B cell (primary cell): ENCODE results near the gene OR1B1. TPM values are rescaled to one million over a fixed set of nuclear protein-coding genes. Genes with fewer than 3 reads are reported as not detected.

Experiments
- ATAC-seq: fragments of 200-7000 bp; cut with Tn5 transposase; one replicate; pipeline ENCODE4 v1.10.0; 2021; ENCODE audit warnings: low read depth, mild to moderate bottlenecking, moderate number of reproducible peaks, moderate library complexity
- CTCF ChIA-PET: fragments of 350-600 bp; sonication (Branson Sonifier 250); formaldehyde crosslinking; loops from one replicate; lab custom pipeline; 2021; ENCODE audit warnings: antibody characterized with exemption, inconsistent platforms; lab: Charles Lee
- POLR2A ChIA-PET: fragments of 350-600 bp; sonication (Branson Sonifier 250); formaldehyde crosslinking; loops from one replicate; lab custom pipeline; 2021; ENCODE audit warnings: antibody characterized with exemption; lab: Charles Lee
- DNase-seq: peaks from one replicate; pipeline ENCODE4 v3.0.0; 2013
- H2AFZ ChIP-seq: 2 replicates; pipeline ENCODE4 v1.6.1; 2012; ENCODE audit warnings: mild to moderate bottlenecking, low read depth, low read length; ENCODE audit not compliant: insufficient read depth, poor library complexity, severe bottlenecking
- H3K27ac ChIP-seq, 2 donors: 1 replicate in 1 of 2; 2 replicates in 1 of 2; pipeline ENCODE4 v1.5.1; 2012 to 2013; ENCODE audit warnings: low read length in 2 of 2, mild to moderate bottlenecking in 2 of 2, moderate library complexity in 1 of 2
- H3K27me3 ChIP-seq, 4 experiments: fragments of 200-600 bp in 1 of 4; sonication (generic) in 1 of 4; replicated peaks in 1 of 4; 1 replicate in 2 of 4; 2 replicates in 2 of 4; pipeline versions ENCODE4 v1.6.1 to v1.7.0; 2013 to 2016; ENCODE audit warnings: low read length in 3 of 4, mild to moderate bottlenecking in 2 of 4, mixed read lengths in 1 of 4, moderate library complexity in 1 of 4; ENCODE audit not compliant: insufficient read depth in 4 of 4, control insufficient read depth in 3 of 4; ENCODE audit errors: control extremely low read depth in 1 of 4
- H3K36me3 ChIP-seq, 2 experiments: replicated peaks in 1 of 2; 1 replicate in 1 of 2; 2 replicates in 1 of 2; pipeline versions ENCODE4 v1.6.1 to v1.7.1; 2013; ENCODE audit warnings: low read length in 1 of 2; ENCODE audit not compliant: insufficient read depth in 2 of 2, control insufficient read depth in 1 of 2; ENCODE audit errors: control extremely low read depth in 1 of 2, extremely low read depth in 1 of 2
- H3K4me1 ChIP-seq, 2 donors: fragments of 200-600 bp in 1 of 2; sonication (generic) in 1 of 2; 1 replicate in 1 of 2; 2 replicates in 1 of 2; pipeline versions ENCODE4 v1.5.1 to v1.6.1; 2013 to 2017; ENCODE audit warnings: low read length in 2 of 2; ENCODE audit not compliant: control insufficient read depth in 2 of 2, insufficient read depth in 2 of 2
- H3K4me2 ChIP-seq: replicated peaks from 2 replicates; pipeline ENCODE3; 2012; ENCODE audit warnings: mild to moderate bottlenecking, low read depth, low read length; ENCODE audit not compliant: poor library complexity, severe bottlenecking
- H3K4me3 ChIP-seq, 5 experiments: fragments of 200-600 bp in 1 of 5; sonication (generic) in 1 of 5; 1 replicate in 3 of 5; 2 replicates in 2 of 5; pipeline versions ENCODE4 v1.5.1 to v1.7.0; 2011 to 2016; ENCODE audit warnings: low read length in 4 of 5, mild to moderate bottlenecking in 4 of 5, low read depth in 2 of 5, control low read depth in 1 of 5, moderate library complexity in 1 of 5; ENCODE audit not compliant: insufficient read depth in 1 of 5; ENCODE audit errors: control extremely low read depth in 1 of 5, extremely low read depth in 1 of 5
- H3K79me2 ChIP-seq: fragments of 200-600 bp; sonication (generic); one replicate; pipeline ENCODE4 v1.6.0; 2016; ENCODE audit warnings: low read length; ENCODE audit not compliant: control insufficient read depth, insufficient read depth
- H3K9ac ChIP-seq: fragments of 200-600 bp; sonication (generic); 2 replicates; pipeline ENCODE4 v1.6.1; 2017; ENCODE audit warnings: mild to moderate bottlenecking, low read length, moderate library complexity
- H3K9me3 ChIP-seq, 3 donors: one replicate each; pipeline versions ENCODE4 v1.6.1 to v1.7.1; 2013; ENCODE audit warnings: low read length in 2 of 3; ENCODE audit not compliant: control insufficient read depth in 2 of 3, insufficient read depth in 1 of 3; ENCODE audit errors: control extremely low read depth in 1 of 3
- H4K20me1 ChIP-seq: 2 replicates; pipeline ENCODE4 v1.6.0; 2012; ENCODE audit warnings: mild to moderate bottlenecking, low read length; ENCODE audit not compliant: insufficient read depth, control insufficient read depth, poor library complexity, severe bottlenecking
- H3K27ac Mint-ChIP-seq: one replicate; pipeline ENCODE4 v1.8.0; 2021; ENCODE audit warnings: mixed read lengths
- H3K27me3 Mint-ChIP-seq: one replicate; pipeline ENCODE4 v1.8.0; 2021; ENCODE audit warnings: mixed read lengths
- H3K4me1 Mint-ChIP-seq: one replicate; pipeline ENCODE4 v1.8.0; 2021; ENCODE audit warnings: mixed read lengths
- H3K4me3 Mint-ChIP-seq: one replicate; pipeline ENCODE4 v1.8.0; 2021; ENCODE audit warnings: mixed read lengths
- H3K9me3 Mint-ChIP-seq: one replicate; pipeline ENCODE4 v1.8.0; 2022; ENCODE audit warnings: mixed read lengths; ENCODE audit not compliant: insufficient read depth
- EZH2 ChIP-seq: IDR thresholded peaks from 2 replicates; pipeline ENCODE4 v1.6.1; 2012; ENCODE audit warnings: borderline replicate concordance, low read depth, mild to moderate bottlenecking, moderate library complexity, low read length; ENCODE audit not compliant: insufficient read depth, poor library complexity, severe bottlenecking
- WGBS: methylation state at CpG from one replicate; pipeline ENCODE4 v1.1.5; 2013; ENCODE audit warnings: missing lambda C conversion rate; ENCODE audit not compliant: insufficient coverage; 5-methylcytosine and 5-hydroxymethylcytosine counted together
- intact Hi-C: fragments of 100-400 bp; cut with micrococcal nuclease; formaldehyde crosslinking; loops from one replicate; pipeline ENCODE4 v1.10.0; 2022
- polyA plus RNA-seq: library from polyadenylated mRNA; depleted of rRNA; stranded (reverse); fragments of >200 nt; gene quantifications from 2 replicates; pipeline ENCODE4 v1.2.3, GENCODE V29; 2012
- total RNA-seq, 2 donors: library from RNA; stranded (reverse); fragments of 120-200 nt in 1 of 2; gene quantifications; 1 replicate in 1 of 2; 2 replicates in 1 of 2; pipeline versions ENCODE4 v1.2.3 to v1.2.4, GENCODE V29; 2013 to 2022
- TF ChIP-seq, protein P1 (sequence below): fragments of 200-600 bp; IDR thresholded peaks from one replicate; pipeline ENCODE4 v1.8.0; 2022; ENCODE audit warnings: antibody characterized with exemption, mild to moderate bottlenecking

Gene OR1B1
- total and polyA plus RNA-seq, 2 donors (not counting 1 experiment from before 2014, with no cell fraction given), result not detected

DNA sequence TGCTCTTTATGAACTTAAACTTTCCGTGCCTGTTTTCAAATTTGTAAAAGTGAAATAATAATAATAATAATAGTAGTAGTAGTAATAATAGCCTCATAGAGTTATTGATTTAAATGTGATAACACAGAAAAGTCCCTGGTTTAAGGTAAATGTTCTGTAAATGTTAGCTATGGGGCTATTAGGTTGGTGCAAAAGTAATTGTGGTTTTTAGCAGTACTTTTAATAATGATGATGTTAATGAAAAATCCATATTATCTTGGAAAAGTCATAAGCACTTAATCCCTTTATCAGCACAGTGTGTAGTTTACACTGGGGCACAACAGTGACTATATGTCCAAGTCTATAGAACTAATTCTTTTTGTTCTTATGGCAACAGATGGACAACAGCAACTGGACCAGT lies 43.1 kb downstream of the OR1B1 start, which contains the start of gene OR1Q1:
Gene OR1Q1 (plus strand): TSS at position 377 of the 400 bp plus-strand sequence. CDS start 0 bp downstream, at position 377.
- no peaks in the 10 kb centered on the region for H3K9me3 ChIP-seq
- Mint-ChIP-seq H3K27me3 (peaks cover 27% of the 10 kb centered on the region), H3K27ac (no peak within 1 kb of the TSS), H3K4me1 (no peaks in the 10 kb centered on the region), H3K4me3 (no peak within 1 kb of the TSS), H3K9me3 (peaks cover 2% of the 10 kb centered on the region)
- no peak within 1 kb of the TSS for H3K9ac ChIP-seq
- TF ChIP-seq, protein P1, sequence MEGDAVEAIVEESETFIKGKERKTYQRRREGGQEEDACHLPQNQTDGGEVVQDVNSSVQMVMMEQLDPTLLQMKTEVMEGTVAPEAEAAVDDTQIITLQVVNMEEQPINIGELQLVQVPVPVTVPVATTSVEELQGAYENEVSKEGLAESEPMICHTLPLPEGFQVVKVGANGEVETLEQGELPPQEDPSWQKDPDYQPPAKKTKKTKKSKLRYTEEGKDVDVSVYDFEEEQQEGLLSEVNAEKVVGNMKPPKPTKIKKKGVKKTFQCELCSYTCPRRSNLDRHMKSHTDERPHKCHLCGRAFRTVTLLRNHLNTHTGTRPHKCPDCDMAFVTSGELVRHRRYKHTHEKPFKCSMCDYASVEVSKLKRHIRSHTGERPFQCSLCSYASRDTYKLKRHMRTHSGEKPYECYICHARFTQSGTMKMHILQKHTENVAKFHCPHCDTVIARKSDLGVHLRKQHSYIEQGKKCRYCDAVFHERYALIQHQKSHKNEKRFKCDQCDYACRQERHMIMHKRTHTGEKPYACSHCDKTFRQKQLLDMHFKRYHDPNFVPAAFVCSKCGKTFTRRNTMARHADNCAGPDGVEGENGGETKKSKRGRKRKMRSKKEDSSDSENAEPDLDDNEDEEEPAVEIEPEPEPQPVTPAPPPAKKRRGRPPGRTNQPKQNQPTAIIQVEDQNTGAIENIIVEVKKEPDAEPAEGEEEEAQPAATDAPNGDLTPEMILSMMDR, result no peak
- no peak for TF ChIP-seq EZH2
- no peaks in the 10 kb centered on the region for H3K79me2 ChIP-seq
- H3K4me2 ChIP-seq, result no peak within 1 kb of the TSS
- H3K27ac ChIP-seq, result no peak within 1 kb of the TSS
- intact Hi-C loops, result no loop called here
- no CpG with 5 or more reads among the region's 1 CpG for WGBS
- no peaks in the 10 kb centered on the region for H4K20me1 ChIP-seq
- no peak within 1 kb of the TSS for H2AFZ ChIP-seq
- ATAC-seq (no peak), DNase-seq (no peak)
- ChIA-PET CTCF (no interaction called here), POLR2A (no interaction called here)
- H3K36me3 ChIP-seq, result no peaks in the 10 kb centered on the region
- H3K27me3 ChIP-seq, result peaks cover 0 to 4% (median 1%) of the 10 kb centered on the region in 4 experiments
- no peaks in the 10 kb centered on the region for H3K4me1 ChIP-seq
- no peak within 1 kb of the TSS for H3K4me3 ChIP-seq

DNA sequence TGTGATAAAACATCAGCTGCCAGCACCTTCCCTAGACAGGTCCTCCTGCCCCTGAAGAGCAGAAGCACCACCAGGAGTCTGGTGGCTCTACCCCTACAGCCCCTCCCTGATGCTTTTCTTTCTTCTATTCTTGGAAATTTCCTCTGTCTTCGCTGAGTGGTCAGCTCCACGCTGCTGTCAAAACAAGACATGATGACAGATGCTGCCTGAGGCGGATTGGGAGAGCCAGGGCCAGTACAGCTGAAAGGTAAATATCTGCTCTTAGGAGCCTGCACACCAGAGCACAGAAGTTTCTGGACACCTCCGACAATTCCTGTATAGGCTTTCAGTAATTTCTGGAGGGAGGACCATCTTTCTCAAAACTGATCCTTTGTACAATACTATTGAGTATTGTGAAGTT lies 47.6 kb downstream of the OR1B1 start:
- DNase-seq, result no peak
- ChIA-PET POLR2A (no interaction called here), CTCF (no interaction called here)
- peaks cover 21% of the 10 kb centered on the region for H3K27me3 Mint-ChIP-seq
- 83% methylated on average over 2 of the region's 4 CpGs for WGBS
- no peak overlapping the region for H3K4me2 ChIP-seq
- intact Hi-C loops, result no loop called here
- no peaks in the 10 kb centered on the region for H3K36me3 ChIP-seq
- ATAC-seq, result no peak
- H3K4me3 ChIP-seq, result no peak overlapping the region
- H3K27me3 ChIP-seq, result peaks cover 0 to 4% (median 1%) of the 10 kb centered on the region in 4 experiments
- no peak overlapping the region for H3K27ac Mint-ChIP-seq
- no peaks in the 10 kb centered on the region for H4K20me1 ChIP-seq
- H3K9me3 ChIP-seq, result no peaks in the 10 kb centered on the region
- no peak overlapping the region for H3K9ac ChIP-seq
- TF ChIP-seq, protein P1, result no peak
- TF ChIP-seq EZH2, result no peak
- no peak overlapping the region for H2AFZ ChIP-seq
- H3K27ac ChIP-seq, result no peak overlapping the region
- no peaks in the 10 kb centered on the region for H3K79me2 ChIP-seq
- no peaks in the 10 kb centered on the region for H3K4me1 Mint-ChIP-seq
- no peaks in the 10 kb centered on the region for H3K9me3 Mint-ChIP-seq
- H3K4me1 ChIP-seq, result no peaks in the 10 kb centered on the region
- H3K4me3 Mint-ChIP-seq, result no peak overlapping the region
